Upper lobe of left lung (tissue), 6 donors: Measurements from ENCODE around the gene SLC44A2. TPM values are rescaled to one million over a fixed set of nuclear protein-coding genes. Genes with fewer than 3 reads are reported as not detected.

Source experiments
- ATAC-seq, 2 donors: fragments of 200-7000 bp; cut with Tn5 transposase; one replicate each; pipeline ENCODE4 v1.9.1; 2022; ENCODE audit warnings: mild to moderate bottlenecking in 2 of 2, moderate library complexity in 2 of 2; ENCODE audit not compliant: low FRiP score in 2 of 2
- DNase-seq, 2 donors: peaks; one replicate each; pipeline ENCODE4 v3.0.0-alpha.2; 2019 to 2020
- H3K27ac ChIP-seq, 4 donors: fragments of 200-600 bp; sonication (generic); one replicate each; pipeline ENCODE4 v1.5.1; 2016 to 2019
- H3K27me3 ChIP-seq, 4 donors: fragments of 200-600 bp; sonication (generic); one replicate each; pipeline ENCODE4 v1.5.1; 2017 to 2019
- H3K36me3 ChIP-seq, 4 donors: fragments of 200-600 bp; sonication (generic); one replicate each; pipeline ENCODE4 v1.5.1; 2016 to 2019
- H3K4me1 ChIP-seq, 4 donors: fragments of 200-600 bp; sonication (generic); one replicate each; pipeline ENCODE4 v1.5.1; 2018 to 2019
- H3K4me3 ChIP-seq, 4 donors: fragments of 200-600 bp; sonication (generic); one replicate each; pipeline ENCODE4 v1.5.1; 2017 to 2019; ENCODE audit warnings: mild to moderate bottlenecking in 2 of 4, moderate library complexity in 1 of 4
- H3K9me3 ChIP-seq, 4 donors: fragments of 200-600 bp; sonication (generic); one replicate each; pipeline ENCODE4 v1.5.1; 2018 to 2019
- CTCF ChIP-seq, 6 experiments: fragments of 450-650 bp in 4 of 6; fragments of 200-600 bp in 2 of 6; sonication (generic) in 2 of 6; IDR thresholded peaks; one replicate each; pipeline ENCODE4 v1.5.1; 2016 to 2019; ENCODE audit warnings: antibody characterized with exemption in 6 of 6
- EP300 ChIP-seq, 4 donors: sonication (generic); formaldehyde crosslinking; IDR thresholded peaks; one replicate each; pipeline ENCODE4 v1.5.1; 2017; ENCODE audit warnings: antibody characterized with exemption in 4 of 4, control low read depth in 2 of 4
- POLR2A ChIP-seq, 4 donors: fragments of 450-650 bp; IDR thresholded peaks; one replicate each; pipeline ENCODE4 v1.5.1; 2016 to 2017; ENCODE audit warnings: antibody characterized with exemption in 4 of 4, mild to moderate bottlenecking in 2 of 4
- POLR2AphosphoS5 ChIP-seq, 2 donors: sonication (generic); formaldehyde crosslinking; IDR thresholded peaks; one replicate each; pipeline ENCODE4 v1.5.1; 2017; ENCODE audit warnings: antibody characterized with exemption in 2 of 2
- whole genome bisulfite sequencing, 2 donors: methylation state at CpG; one replicate each; pipeline ENCODE4 v1.1.5; 2017 to 2018; 5-methylcytosine and 5-hydroxymethylcytosine counted together
- total RNA-seq, 6 donors: library from RNA; depleted of rRNA in 4 of 6; stranded (reverse); fragments of >200 nt in 4 of 6; gene quantifications; one replicate each; pipeline versions ENCODE4 v1.1.0 to v1.2.1, GENCODE V29; 2016 to 2021
- donor health status: DM: no; HTN: no; CAD: no; lungs with moderate emphysema.
- donor health status: DM: no; HTN: yes; CAD: no; lungs with severe emphysema.

Gene SLC44A2
- total RNA-seq, 6 donors from 2014 or later, result 117 to 333 (median 197) TPM

- H3K4me1 ChIP-seq, result peaks cover 18 to 36% (median 25%) of the 10 kb centered on the region in 4 donors
- no peak for DNase-seq
- ATAC-seq, result no peak
- H3K27ac ChIP-seq, result no peak overlapping the region
- H3K4me3 ChIP-seq, result no peak overlapping the region
- H3K36me3 ChIP-seq, result peaks cover 7 to 23% (median 16%) of the 10 kb centered on the region in 4 donors
- TF ChIP-seq POLR2AphosphoS5 (IDR thresholded peaks at IDR 0.05) (no peak), EP300 (IDR thresholded peaks at IDR 0.05) (no peak)
- WGBS, 2 donors, result 78 to 84% methylated on average over 12 of the region's 12 CpGs
- H3K9me3 ChIP-seq, result no peaks in the 10 kb centered on the region
- H3K27me3 ChIP-seq, result no peaks in the 10 kb centered on the region
These were observed 21.3 kb downstream of the SLC44A2 start for GRCh38 chr19:10646456-10647159.

- Histone ChIP-seq H3K27ac (no peak overlapping the region), H3K36me3 (peaks cover 0 to 9% (median under 1%) of the 10 kb centered on the region in 4 donors), H3K4me1 (peaks cover 24 to 32% (median 26%) of the 10 kb centered on the region in 4 donors), H3K27me3 (no peaks in the 10 kb centered on the region), H3K9me3 (no peaks in the 10 kb centered on the region), H3K4me3 (no peak overlapping the region)
- 83 to 85% methylated on average over 4 of the region's 4 CpGs for WGBS, 2 donors
- DNase-seq (no peak), ATAC-seq (peak in 1 of 2 donors; percentile 25)
- TF ChIP-seq POLR2A (IDR thresholded peaks at IDR 0.05) (no peak), POLR2AphosphoS5 (IDR thresholded peaks at IDR 0.05) (no peak), CTCF (IDR thresholded peaks at IDR 0.05) (no peak), EP300 (IDR thresholded peaks at IDR 0.05) (no peak)
These were observed 23.0 kb downstream of the SLC44A2 start for GRCh38 chr19:10648360-10648759.

- Histone ChIP-seq H3K27me3 (no peaks in the 10 kb centered on the region), H3K36me3 (peaks cover 0 to 5% (median 0%) of the 10 kb centered on the region in 4 donors), H3K4me3 (no peak overlapping the region), H3K4me1 (peaks cover 26 to 38% (median 30%) of the 10 kb centered on the region in 4 donors), H3K27ac (no peak overlapping the region), H3K9me3 (no peaks in the 10 kb centered on the region)
- no peak for TF ChIP-seq POLR2AphosphoS5 (IDR thresholded peaks at IDR 0.05)
- no peak for TF ChIP-seq CTCF (IDR thresholded peaks at IDR 0.05)
- no peak for TF ChIP-seq POLR2A (IDR thresholded peaks at IDR 0.05)
- TF ChIP-seq EP300 (IDR thresholded peaks at IDR 0.05), result no peak
- no peak for DNase-seq
- no peak for ATAC-seq
- WGBS, 2 donors, result 73 to 86% methylated on average over 4 of the region's 4 CpGs
These were observed 26.5 kb downstream of the SLC44A2 start for GRCh38 chr19:10651851-10652250.

GRCh38 chr19:10653482-10653731 lies 28.1 kb downstream of the SLC44A2 start:
- WGBS, 2 donors, result 0 to 2% methylated on average over 7 to 18 of the region's 18 CpGs
- Histone ChIP-seq H3K4me1 (peaks cover 28 to 53% (median 39%) of the 10 kb centered on the region in 4 donors), H3K9me3 (no peaks in the 10 kb centered on the region), H3K4me3 (peak overlapping the region; percentile 48 to 100 (median 94)), H3K27ac (peak overlapping the region; percentile 94 to 99 (median 97)), H3K27me3 (no peaks in the 10 kb centered on the region), H3K36me3 (peaks cover 0 to 6% (median 3%) of the 10 kb centered on the region in 4 donors)
- DNase-seq (no peak), ATAC-seq (peak in 1 of 2 donors; percentile 26)
- no peak for TF ChIP-seq EP300 (IDR thresholded peaks at IDR 0.05)
- no peak for TF ChIP-seq CTCF (IDR thresholded peaks at IDR 0.05)
- no peak for TF ChIP-seq POLR2A (IDR thresholded peaks at IDR 0.05)
- no peak for TF ChIP-seq POLR2AphosphoS5 (IDR thresholded peaks at IDR 0.05)

GRCh38 chr19:10653732-10654609 lies 28.6 kb downstream of the SLC44A2 start, which contains the start of gene ILF3:
TSS of gene ILF3 (plus strand) at chr19:10654346. CDS start at chr19:10670606, 16,260 bp downstream.
- Histone ChIP-seq H3K4me1 (peaks cover 34 to 59% (median 44%) of the 10 kb centered on the region in 4 donors), H3K27me3 (no peaks in the 10 kb centered on the region), H3K4me3 (peak within 1 kb of the TSS; percentile 85 to 100 (median 94)), H3K36me3 (peaks cover 0 to 6% (median 3%) of the 10 kb centered on the region in 4 donors), H3K27ac (peak within 1 kb of the TSS; percentile 94 to 99 (median 98)), H3K9me3 (no peaks in the 10 kb centered on the region)
- ATAC-seq (peak; percentile 96 to 98), DNase-seq (peak; percentile 99 to 100)
- peak; percentile 69 to 98 (median 95) for TF ChIP-seq POLR2A (IDR thresholded peaks at IDR 0.05)
- TF ChIP-seq POLR2AphosphoS5 (IDR thresholded peaks at IDR 0.05), result peak; percentile 97 to 99
- TF ChIP-seq CTCF (IDR thresholded peaks at IDR 0.05), result peak in 4 of 6 experiments; percentile 28 to 37 (median 31)
- TF ChIP-seq EP300 (IDR thresholded peaks at IDR 0.05), result peak in 1 of 4 donors; percentile 87
- 0% methylated on average over 42 to 83 of the region's 91 CpGs for WGBS, 2 donors
